Mammary epithelial cell (primary cell): Measurements from ENCODE around the gene ANKRD6.

Experiments used
- CTCF ChIP-seq, 2 donors: IDR thresholded peaks in 1 of 2; conservative IDR thresholded peaks in 1 of 2; 2 replicates each; pipeline ENCODE4 v1.5.1; 2011 to 2012; ENCODE audit warnings: inconsistent platforms in 2 of 2, low read length in 2 of 2, mild to moderate bottlenecking in 2 of 2, control low read depth in 1 of 2, low read depth in 1 of 2; ENCODE audit not compliant: insufficient read depth in 1 of 2; ENCODE audit errors: extremely low read depth in 1 of 2
- EZH2 ChIP-seq: IDR thresholded peaks from 2 replicates; pipeline ENCODE4 v1.6.1; 2012; ENCODE audit warnings: low read length, inconsistent platforms, borderline replicate concordance

GRCh38 chr6:89630488-89630887 is 197.5 kb downstream of the ANKRD6 start:
- TF ChIP-seq CTCF (conservative IDR thresholded peaks at IDR 0.05 in 1 of 2, IDR thresholded peaks at IDR 0.05 in 1 of 2; ENCODE audit: extremely low read depth in 1 of 2, insufficient read depth in 1 of 2, low read depth in 1 of 2, low read length in 2 of 2) (no peak), EZH2 (no peak)
